HepG2 (cell line): ENCODE measurements around the gene FOXR1. TPM values are rescaled to one million over a fixed set of nuclear protein-coding genes. Genes with fewer than 3 reads are reported as not detected.

Source experiments
- ATF2 ChIP-seq: sonication (generic); formaldehyde crosslinking; IDR thresholded peaks from 2 replicates; pipeline ENCODE4 v1.4.0; 2020; ENCODE audit warnings: missing genetic modification reagents
- FOXK2 ChIP-seq: fragments of 450-650 bp; IDR thresholded peaks from 2 replicates; pipeline ENCODE4 v1.6.1; 2016
- IKZF1 ChIP-seq: fragments of 450-650 bp; IDR thresholded peaks from 2 replicates; pipeline ENCODE4 v1.7.1; 2016
- MAX ChIP-seq: IDR thresholded peaks from 2 replicates; pipeline ENCODE4 v1.6.1; 2012; ENCODE audit warnings: inconsistent platforms
- NFATC3 ChIP-seq: sonication (generic); formaldehyde crosslinking; IDR thresholded peaks from 2 replicates; pipeline ENCODE4 v1.5.1; 2020; ENCODE audit warnings: mild to moderate bottlenecking, missing genetic modification reagents
- PRDM15 ChIP-seq: sonication (generic); formaldehyde crosslinking; IDR thresholded peaks from 2 replicates; pipeline ENCODE4 v1.4.0; 2020; ENCODE audit warnings: missing genetic modification reagents
- TOPORS ChIP-seq: sonication (generic); formaldehyde crosslinking; IDR thresholded peaks from 2 replicates; pipeline ENCODE4 v1.8.0; 2023; ENCODE audit warnings: mild to moderate bottlenecking, missing genetic modification reagents
- U2AF1 ChIP-seq: fragments of 200-400 bp; formaldehyde crosslinking; optimal IDR thresholded peaks from 2 replicates; pipeline ENCODE3; 2017; ENCODE audit warnings: mild to moderate bottlenecking, low read depth, low read length
- ZFP82 ChIP-seq: sonication (generic); formaldehyde crosslinking; IDR thresholded peaks from 2 replicates; pipeline ENCODE4 v1.5.1; 2020; ENCODE audit warnings: mild to moderate bottlenecking, missing genetic modification reagents, borderline replicate concordance
- ZFP91 ChIP-seq: sonication (generic); formaldehyde crosslinking; IDR thresholded peaks from 2 replicates; pipeline ENCODE4 v1.9.0; 2022; ENCODE audit warnings: missing genetic modification reagents, mild to moderate bottlenecking, borderline replicate concordance
- ZNF256 ChIP-seq: sonication (generic); formaldehyde crosslinking; conservative IDR thresholded peaks from 2 replicates; pipeline ENCODE4 v1.4.0; 2020; ENCODE audit warnings: missing genetic modification reagents
- ZNF329 ChIP-seq: sonication (generic); formaldehyde crosslinking; IDR thresholded peaks from 2 replicates; pipeline ENCODE4 v1.9.0; 2021; ENCODE audit warnings: low read depth, mild to moderate bottlenecking, missing genetic modification reagents
- ZNF496 ChIP-seq: sonication (generic); formaldehyde crosslinking; IDR thresholded peaks from 2 replicates; pipeline ENCODE4 v1.8.1; 2023; ENCODE audit warnings: mild to moderate bottlenecking, moderate library complexity, missing genetic modification reagents; ENCODE audit not compliant: insufficient replicate concordance
- ZNF550 ChIP-seq: sonication (generic); formaldehyde crosslinking; IDR thresholded peaks from 2 replicates; pipeline ENCODE4 v1.4.0; 2020; ENCODE audit warnings: mild to moderate bottlenecking, missing genetic modification reagents, borderline replicate concordance
- ZNF619 ChIP-seq: sonication (generic); formaldehyde crosslinking; IDR thresholded peaks from 2 replicates; pipeline ENCODE4 v1.4.0; 2020; ENCODE audit warnings: mild to moderate bottlenecking, missing genetic modification reagents
- polyA plus RNA-seq, 8 experiments: library from polyadenylated mRNA; depleted of rRNA in 3 of 8; stranded (reverse) in 7 of 8; unstranded in 1 of 8; fragments of >200 nt; fragmentation: Illumina TruSeq in 4 of 8; extraction: Trizol in 4 of 8; gene quantifications; 2 replicates each; pipeline versions ENCODE4 v1.2.1 to v1.2.3, GENCODE V29; 2011 to 2016; ENCODE audit warnings: low read depth in 4 of 8, missing spikeins in 1 of 8, mixed read lengths in 1 of 8; ENCODE audit not compliant: insufficient read depth in 1 of 8
- total RNA-seq, 5 experiments: library from RNA; depleted of rRNA; stranded (reverse); fragments of >200 nt; fragmentation: Illumina TruSeq; extraction: Trizol; gene quantifications; 2 replicates each; pipeline ENCODE4 v1.2.3, GENCODE V29; 2016; ENCODE audit warnings: low read depth in 1 of 5
- TF ChIP-seq, protein P1 (sequence below): sonication (generic); formaldehyde crosslinking; IDR thresholded peaks from 2 replicates; pipeline ENCODE4 v1.4.0; 2020; ENCODE audit warnings: mild to moderate bottlenecking, low read depth, missing genetic modification reagents
- TF ChIP-seq, protein P2 (sequence below): sonication (generic); formaldehyde crosslinking; IDR thresholded peaks from 2 replicates; pipeline ENCODE4 v1.5.1; 2020; ENCODE audit warnings: missing genetic modification reagents, mild to moderate bottlenecking, borderline replicate concordance
- TF ChIP-seq, protein P3 (sequence below): sonication (generic); formaldehyde crosslinking; IDR thresholded peaks from 2 replicates; pipeline ENCODE4 v1.4.0; 2020; ENCODE audit warnings: missing genetic modification reagents

The FOXR1 gene
- total and polyA plus RNA-seq, 2 of the 13 experiments (the other 11 are each of a cell fraction or from before 2014, with no cell fraction given), result not detected

DNA sequence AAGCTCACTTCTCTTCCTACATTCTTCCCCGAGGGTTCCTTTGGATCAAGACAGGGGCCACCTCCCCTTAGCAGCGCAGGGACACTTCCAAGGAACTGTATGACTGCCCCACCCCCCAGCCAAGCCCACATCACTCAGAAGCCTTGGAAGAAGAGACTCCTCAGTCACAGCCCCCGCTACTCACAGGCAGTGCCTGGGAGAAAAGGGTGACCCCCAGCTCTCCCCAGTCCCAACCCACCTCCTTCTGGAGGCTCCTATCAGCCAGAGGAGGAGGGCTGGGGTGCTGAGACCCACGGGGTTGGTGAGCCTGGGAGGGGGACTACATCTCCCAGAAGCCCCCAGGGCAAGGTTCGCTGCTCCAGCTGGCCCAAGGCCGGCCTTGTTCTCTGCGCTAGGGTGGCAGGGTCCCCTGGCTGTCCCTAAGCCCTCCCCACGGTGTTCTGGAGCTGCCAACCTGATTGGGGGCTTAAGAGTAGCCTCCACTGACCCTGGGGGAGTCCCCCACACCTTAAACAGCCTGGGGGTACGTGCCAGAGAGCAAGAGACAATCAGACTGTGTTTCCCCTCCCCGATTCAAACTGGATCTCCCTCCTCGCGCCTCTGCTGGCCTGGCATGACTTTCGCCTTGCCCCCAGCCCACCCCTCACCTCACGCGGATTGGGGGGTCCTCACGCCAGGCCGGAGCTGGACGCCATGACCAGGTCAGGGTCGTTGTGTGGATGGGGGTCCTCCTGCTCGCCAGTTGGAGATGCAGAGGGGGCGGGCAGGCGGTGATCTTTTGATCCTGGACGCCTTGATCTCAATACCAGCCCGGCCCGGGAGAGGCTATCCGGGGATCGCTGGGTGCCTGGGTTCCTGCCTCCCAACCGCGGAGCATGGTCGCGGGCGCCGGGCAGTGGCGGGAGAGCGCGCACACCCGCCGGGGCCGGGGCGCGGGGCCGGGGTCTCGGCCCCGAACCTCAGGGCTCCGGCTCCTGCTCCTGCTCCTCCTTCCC, 46.7 kb upstream of the FOXR1 start (continued):
- no peak for TF ChIP-seq MAX
- TF ChIP-seq ATF2 (CRISPR knock-in tag), result no peak
- TF ChIP-seq ZNF256 (CRISPR knock-in tag), result no peak
- no peak for TF ChIP-seq U2AF1
- TF ChIP-seq ZNF550 (CRISPR knock-in tag), result no peak
- TF ChIP-seq IKZF1, result no peak
- TF ChIP-seq, protein P1, sequence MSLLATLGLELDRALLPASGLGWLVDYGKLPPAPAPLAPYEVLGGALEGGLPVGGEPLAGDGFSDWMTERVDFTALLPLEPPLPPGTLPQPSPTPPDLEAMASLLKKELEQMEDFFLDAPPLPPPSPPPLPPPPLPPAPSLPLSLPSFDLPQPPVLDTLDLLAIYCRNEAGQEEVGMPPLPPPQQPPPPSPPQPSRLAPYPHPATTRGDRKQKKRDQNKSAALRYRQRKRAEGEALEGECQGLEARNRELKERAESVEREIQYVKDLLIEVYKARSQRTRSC (CRISPR knock-in tag), result no peak
- no peak for TF ChIP-seq ZNF496 (CRISPR knock-in tag)
- no peak for TF ChIP-seq NFATC3
- TF ChIP-seq FOXK2, result no peak
- no peak for TF ChIP-seq ZNF329 (CRISPR knock-in tag)
- TF ChIP-seq TOPORS, result no peak
- TF ChIP-seq ZNF619 (CRISPR knock-in tag), result no peak
- TF ChIP-seq PRDM15 (CRISPR knock-in tag), result no peak
- TF ChIP-seq ZFP82 (CRISPR knock-in tag), result no peak
- TF ChIP-seq, protein P2, sequence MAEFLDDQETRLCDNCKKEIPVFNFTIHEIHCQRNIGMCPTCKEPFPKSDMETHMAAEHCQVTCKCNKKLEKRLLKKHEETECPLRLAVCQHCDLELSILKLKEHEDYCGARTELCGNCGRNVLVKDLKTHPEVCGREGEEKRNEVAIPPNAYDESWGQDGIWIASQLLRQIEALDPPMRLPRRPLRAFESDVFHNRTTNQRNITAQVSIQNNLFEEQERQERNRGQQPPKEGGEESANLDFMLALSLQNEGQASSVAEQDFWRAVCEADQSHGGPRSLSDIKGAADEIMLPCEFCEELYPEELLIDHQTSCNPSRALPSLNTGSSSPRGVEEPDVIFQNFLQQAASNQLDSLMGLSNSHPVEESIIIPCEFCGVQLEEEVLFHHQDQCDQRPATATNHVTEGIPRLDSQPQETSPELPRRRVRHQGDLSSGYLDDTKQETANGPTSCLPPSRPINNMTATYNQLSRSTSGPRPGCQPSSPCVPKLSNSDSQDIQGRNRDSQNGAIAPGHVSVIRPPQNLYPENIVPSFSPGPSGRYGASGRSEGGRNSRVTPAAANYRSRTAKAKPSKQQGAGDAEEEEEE (CRISPR knock-in tag), result no peak
- TF ChIP-seq, protein P3, sequence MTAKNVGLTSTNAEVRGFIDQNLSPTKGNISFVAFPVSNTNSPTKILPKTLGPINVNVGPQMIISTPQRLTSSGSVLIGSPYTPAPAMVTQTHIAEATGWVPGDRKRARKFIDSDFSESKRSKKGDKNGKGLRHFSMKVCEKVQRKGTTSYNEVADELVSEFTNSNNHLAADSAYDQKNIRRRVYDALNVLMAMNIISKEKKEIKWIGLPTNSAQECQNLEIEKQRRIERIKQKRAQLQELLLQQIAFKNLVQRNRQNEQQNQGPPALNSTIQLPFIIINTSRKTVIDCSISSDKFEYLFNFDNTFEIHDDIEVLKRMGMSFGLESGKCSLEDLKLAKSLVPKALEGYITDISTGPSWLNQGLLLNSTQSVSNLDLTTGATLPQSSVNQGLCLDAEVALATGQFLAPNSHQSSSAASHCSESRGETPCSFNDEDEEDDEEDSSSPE (CRISPR knock-in tag), result no peak
- TF ChIP-seq ZFP91, result no peak
